GM19351 (cell line): ENCODE results near the gene NPFFR2.
"Not testable (repeated sequence)": the region's sequence is repeated elsewhere in the genome, so short reads cannot be mapped to it uniquely, and the experiment has no call there.

ENCODE experiments used
- ATAC-seq: cut with Tn5 transposase; IDR thresholded peaks from one replicate; pipeline ENCODE4 v1.9.1; 2021; ENCODE audit warnings: mild to moderate bottlenecking, moderate library complexity; ENCODE audit not compliant: unreplicated experiment

NPFFR2 gene

DNA sequence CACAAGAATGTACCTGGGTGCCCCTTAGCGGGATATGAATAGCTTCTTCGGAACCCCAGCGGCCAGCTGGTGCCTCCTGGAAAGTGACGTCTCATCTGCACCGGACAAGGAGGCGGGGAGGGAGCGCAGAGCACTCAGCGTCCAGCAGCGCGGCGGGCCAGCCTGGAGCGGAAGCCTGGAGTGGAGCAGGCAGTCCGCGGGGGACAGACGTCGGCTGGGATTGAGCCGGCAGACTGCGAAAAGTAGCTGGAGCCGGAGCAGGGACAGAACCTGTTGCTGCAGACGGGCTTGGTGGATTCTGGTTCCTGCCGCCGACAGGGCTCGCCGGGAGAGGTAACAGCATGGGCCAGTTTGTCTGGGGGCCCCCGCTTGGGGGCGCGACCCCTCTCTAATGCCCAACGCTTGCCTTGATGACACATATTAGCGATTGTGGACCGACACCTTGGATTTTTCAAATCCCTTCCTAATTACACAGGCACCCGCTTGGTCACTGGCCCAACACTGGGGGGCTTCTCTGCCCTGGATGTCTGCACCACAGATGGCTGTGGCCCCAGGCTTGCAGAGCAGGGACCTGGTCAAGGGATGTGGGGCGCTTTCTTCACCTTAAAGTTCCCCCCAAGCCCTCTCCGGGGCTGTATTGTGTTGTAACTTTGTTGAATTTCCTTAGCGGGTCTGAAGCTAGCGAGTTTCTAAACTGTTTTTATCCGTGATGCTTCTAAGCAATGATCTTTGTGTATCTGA is at the start of gene NPFFR2:
NPFFR2 (plus strand) TSS at position 133 of the 741 bp plus-strand sequence. CDS start 96,592 bp downstream, outside the sequence.
- no peak for ATAC-seq

DNA sequence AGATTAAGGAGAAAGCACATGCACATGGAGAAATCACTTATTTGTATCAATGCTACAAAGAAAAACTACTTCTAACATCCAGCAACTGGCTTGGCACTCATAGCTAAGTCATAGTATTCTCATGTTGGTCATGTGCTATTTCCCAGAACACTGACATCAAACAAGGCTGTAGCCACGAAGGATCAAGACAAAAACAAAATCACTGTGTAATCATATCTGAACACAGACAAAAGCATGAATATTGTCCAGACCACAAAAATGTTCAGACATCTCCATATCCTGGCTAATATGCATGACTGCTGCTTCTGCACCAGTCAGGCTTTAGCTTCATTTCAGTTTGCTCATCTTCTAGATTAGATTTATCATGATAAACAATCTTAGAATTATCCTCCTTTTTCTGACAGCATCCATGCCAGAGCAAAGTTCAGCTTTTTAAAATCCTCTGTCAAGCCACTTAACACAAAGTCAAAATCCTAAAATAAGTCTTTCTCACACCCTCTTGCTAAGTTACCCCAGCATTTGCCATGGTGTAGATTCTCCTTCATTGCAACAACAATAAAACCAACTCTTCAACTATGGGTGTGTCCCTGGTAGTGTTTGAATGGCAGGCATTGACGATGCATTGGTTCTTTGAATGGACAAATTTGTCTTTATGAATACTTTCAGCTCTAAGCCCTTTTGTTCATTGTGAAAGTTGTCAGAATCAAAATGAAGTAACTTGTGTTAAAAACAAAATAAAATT is 39.1 kb upstream of the NPFFR2 start:
- ATAC-seq: no peak

DNA sequence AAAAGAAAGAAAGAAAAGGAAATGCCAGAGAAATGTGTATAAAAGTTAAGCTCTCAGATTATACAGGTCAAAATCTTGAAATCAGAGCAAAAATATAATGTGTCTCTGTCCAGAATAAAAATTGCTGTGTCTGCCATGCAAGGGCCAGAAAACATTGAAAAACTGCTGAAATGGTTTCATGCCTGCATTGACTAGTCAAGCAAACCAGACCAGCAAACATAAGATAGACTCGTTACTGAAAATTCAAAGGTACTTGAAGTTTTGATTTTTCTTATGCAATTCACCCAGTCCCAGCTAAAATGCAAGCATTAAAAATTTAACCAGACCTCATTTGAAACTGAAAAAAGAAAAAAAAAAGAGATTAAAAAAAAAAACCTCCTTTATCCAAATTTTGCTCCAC is 37.2 kb upstream of the NPFFR2 start:
- ATAC-seq: no peak

DNA sequence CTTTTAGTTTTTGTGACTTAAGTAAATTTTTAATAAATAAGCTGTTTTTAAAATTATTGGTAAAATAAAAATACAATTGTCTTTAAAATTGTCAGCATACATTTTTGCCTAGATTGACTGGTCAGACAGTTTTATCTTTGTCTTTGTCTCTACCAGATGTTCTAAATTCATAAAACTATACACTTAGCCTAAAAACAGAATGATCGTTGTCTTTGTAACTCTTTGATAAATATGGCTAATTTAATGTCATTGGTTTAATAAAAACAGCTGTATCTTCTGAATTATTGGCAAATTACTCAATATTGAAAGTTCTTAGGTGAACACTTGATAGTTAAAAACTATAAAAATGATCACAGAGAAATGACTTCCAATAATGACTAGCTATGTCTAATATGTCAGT is 36.5 kb upstream of the NPFFR2 start:
- no peak for ATAC-seq

DNA sequence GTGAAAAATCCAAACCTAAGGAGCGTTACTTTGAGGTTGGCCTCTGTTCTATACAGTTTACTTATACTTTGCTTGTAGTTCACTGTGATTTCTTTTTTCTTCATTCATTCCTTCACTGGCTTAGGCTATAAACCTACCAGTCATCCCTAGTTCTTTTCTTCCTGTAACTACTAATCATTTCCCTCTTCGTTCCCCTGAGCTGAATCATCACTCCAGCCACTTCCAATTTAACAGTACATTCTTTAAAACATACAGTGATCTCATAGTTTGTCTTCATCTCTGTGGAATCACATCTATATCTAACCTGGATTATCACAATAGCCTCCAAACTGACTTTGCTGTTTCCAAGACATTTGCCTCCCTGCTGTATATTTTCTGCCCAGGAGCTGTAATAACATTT is 25.2 kb upstream of the NPFFR2 start:
- no peak for ATAC-seq

DNA sequence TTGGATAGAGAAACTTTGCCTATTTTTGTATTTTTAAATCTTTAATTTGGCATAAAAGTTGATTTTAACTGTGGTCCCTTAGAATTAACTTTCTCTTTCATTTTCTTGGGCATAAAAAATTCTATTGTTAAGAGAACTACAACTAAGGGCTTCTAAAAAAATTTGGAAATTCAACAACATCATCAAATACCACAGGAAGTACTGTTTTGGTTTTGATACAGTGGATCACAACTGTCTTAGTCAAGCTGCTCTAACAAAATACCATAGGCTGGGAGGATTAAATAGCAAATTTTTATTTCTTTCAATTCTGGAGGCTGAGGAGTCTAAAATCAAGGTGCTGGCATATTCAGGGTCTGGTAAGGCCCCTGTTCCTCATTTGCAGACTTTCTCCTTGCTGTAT is 19.9 kb upstream of the NPFFR2 start:
- ATAC-seq: no peak

DNA sequence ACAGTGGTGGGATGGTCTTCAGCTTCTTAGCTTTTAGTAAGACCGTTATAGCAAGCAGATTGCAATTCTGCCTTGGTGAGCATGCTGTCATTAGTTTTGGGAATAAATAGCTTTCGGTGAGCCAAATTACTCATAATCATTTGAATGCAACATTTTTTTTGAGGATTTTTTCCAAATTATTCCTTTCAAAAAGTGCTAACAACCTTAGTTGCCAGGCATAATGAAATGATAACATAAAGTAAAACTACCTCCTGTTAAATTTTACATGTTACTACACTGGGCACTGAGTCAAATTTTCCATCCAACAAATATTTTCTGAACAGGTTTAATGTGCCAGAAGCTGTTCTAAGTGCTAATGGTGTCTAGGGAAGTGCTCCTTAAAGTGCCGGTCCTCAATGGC is 15.8 kb upstream of the NPFFR2 start:
- ATAC-seq: no peak

DNA sequence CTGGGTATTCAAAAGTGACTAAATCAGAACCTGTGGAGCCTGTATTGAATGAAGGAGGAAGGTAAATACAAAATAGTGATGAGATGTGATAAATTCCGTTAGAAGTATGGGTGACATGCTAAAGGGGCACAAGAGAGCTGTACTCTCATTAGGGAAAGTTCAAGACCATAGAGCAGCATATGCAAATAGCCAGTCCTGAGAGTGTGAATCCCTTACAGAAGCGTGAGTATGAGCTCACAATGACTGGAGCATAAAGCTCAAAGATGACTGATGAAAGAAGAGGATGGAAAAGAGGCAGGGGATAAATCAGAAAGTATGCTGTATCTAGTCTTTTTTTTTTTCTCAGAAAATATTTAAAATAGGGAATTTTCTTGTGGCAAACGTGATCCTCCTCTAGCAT is 12.1 kb upstream of the NPFFR2 start:
- ATAC-seq: no peak

DNA sequence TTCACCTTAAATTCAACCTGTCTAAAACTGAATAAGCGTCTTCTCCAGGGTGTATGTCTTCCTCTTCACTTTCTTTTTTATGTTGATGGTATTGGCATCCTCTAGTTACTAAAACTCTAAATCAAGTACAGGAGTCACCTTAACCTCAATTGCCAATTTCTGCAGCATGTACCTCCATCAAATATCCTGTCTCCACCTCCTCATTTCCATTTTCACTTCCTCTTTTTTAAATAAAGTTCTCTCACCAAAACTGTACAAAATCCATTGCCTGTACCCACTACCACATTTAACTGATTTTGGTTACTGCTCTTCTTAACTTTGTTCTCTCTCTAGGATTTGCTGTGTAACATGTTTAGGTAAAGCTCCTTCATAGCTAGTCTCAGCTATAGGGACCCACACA is 9.2 kb upstream of the NPFFR2 start:
- peak; percentile 52 for ATAC-seq

DNA sequence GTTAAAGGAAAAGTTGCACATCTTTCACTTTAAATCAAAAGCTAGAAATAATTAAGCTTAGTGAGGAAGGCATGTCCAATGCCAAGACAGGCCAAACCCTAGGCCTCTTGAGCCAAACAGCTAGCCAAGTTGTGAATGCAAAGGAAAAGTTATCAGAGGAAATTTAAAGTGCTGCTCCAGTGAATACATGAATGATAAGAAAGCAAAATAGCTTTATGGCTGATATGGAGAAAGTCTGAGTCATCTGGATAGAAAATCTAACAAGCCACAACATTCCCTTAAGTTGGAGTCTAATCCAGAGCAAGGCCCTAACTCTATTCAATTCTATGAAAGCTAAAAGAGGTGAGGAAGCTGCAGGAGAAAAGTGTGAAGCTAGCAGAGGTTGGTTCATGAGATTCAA is 23.8 kb downstream of the NPFFR2 start:
- no peak for ATAC-seq

DNA sequence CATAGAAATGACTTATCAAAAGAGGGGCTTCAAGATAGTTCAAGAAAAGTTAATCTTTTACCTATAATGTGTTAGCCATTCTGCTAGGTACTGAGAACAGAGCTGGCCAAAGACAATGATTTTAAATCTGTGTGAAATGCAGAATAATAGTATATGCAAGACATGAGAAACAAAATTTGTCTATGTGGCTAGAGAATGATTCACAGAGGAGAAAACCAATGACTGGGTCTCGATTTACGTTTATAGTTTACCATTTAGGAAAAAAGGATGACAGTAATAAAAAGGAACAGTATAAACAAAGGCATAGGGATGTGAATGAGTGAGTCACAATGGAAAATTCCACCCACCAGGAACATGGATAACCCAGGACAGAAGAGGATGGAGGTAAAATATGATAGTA is 31.9 kb downstream of the NPFFR2 start:
- no peak for ATAC-seq

DNA sequence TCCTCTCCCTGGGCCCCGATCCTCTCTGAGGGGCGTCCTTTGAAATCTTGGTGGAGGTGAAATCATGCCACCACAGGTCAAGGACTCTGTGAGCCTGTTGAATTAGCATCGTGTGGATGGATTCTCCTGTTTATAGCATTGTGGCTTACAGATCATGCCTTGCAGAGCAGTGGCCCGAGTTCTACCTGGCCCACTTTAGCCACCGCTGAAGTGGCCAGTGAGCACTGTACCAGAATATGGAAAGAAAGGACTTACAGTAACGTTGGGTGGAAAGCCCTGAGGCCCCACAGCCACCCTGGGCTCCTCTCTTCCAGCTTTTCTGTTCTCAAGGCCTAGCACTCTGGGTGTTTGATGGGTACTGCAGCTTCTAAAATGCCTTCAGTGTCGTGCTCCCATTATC is 35.3 kb downstream of the NPFFR2 start:
- no peak for ATAC-seq

DNA sequence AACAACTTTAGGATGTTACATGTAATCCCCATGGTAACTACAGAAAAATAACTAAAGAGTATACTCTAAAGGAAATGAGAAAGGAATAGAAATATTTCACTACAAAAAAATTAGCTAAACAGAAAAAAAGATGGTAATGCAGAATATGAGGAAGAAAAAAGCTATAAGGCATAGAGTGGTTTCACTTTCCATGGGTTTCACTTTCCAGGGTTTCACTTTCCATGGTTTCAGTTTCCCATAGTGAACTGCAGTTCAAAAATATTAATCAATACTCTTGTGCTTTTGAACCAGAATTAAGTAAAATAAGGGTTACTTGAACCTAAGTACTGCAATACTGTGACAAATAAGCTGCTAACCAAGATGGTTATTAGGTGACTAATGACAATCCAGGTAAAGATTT is 42.0 kb downstream of the NPFFR2 start:
- no peak for ATAC-seq

DNA sequence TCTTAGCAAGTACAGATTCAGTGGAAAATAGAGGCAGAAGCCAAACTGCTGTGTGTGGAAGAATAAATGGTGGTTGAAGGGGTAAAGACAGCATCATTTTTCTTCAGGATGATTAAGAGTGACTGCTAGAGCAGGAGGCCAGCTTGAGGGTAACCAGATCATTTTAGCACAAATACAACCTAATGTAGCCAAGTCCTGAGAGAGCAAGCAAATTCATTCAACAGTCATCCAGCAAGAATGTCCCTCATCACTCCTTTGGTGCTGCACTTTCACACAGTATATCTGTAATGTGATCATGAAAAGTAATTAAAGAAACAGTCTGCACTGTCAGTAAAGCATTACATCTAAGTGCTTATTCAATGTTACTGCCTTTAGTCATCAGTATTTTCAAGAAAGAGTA is 44.8 kb downstream of the NPFFR2 start:
- no peak for ATAC-seq

DNA sequence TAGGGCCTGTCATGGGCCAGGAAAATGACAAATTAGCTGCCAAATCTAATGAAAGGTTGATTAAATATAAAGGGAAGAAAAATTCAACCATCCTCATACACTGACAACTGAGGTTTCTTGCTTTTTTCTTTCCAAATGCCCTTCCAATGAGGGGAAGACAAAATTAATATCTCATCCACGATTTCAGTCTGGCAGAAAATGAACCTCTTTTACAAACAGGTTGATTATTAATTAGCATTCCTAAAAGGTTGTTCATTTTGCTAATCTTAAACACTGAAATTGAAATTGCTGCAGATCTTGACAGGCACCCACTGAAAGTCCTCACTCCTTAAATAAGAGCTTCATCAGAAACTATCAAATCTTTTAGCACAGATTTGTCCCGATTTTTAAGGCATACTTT is 45.5 kb downstream of the NPFFR2 start:
- ATAC-seq: no peak

DNA sequence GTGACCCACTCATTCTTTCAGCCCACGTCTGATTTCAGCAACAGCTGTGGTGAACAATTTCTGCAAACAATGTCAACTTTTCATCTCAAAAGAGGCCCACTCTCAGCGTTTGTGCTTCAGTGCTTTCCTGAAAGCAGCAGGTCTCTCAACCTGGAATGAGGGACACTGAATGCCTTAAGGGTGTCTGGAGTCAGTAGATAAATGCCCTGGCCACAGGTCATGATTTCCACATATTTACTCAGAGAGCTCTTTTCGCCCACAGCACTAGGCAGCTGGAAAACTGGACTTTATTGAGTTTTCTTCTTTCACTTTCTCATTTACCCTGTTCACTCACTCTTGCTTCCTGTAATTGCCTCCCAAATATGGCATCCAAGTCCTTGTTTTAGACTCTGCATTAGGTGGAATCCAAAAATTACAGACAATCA is 52.8 kb downstream of the NPFFR2 start:
- peak; percentile 78 for ATAC-seq

DNA sequence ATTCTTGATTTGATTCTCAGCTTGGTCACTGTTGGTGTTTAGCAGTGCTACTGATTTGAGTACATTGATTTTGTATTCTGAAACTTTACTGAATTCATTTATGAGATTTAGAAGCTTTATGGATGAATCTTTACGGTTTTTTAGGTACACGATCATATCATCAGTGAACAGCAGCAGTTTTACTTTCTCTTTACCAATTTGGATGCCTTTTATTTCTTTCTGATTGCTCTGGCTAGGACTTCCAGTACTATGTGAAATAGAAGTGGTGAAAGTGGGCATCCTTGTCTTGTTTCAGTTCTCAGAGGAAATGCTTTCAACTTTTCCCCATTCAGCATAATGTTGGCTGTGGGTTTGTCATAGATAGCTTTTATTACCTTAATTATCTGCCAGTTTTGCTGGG is 58.8 kb downstream of the NPFFR2 start:
- not testable (repeated sequence) for ATAC-seq

DNA sequence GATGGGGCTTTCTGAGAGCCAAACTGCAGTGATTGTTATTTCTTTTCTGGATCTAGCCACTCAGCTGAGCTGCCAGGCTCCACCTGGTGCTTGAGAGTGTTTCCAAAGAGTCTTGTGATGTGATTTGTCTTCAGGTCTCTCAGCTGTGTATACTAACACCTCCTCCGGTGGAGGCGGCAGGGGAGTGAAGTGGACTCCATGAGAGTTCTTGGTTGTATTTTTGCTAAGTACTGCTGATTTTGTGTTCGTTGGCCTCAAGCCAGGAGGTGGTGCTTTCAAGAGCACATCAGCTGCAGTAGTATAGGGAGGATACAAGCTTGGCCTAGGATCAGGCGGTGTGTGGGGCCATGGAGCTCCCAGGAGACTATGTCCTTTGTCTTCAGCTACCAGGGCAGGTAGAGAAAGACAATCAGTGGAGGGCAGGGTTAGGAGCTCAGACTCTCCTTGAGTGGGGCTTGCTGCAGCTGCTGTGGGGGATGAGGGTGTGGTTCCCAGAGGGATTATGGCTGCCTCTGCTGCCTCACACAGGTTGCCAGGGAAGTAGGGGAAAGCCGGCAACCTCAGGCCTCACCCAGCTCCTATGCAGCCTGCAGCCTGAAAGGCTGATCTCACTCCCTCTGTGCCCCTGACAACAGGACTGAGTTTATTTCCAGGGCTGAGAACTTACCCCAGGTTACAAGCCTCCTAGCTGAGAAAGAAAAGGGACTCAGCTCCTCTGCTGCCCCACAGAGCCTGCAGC is 62.4 kb downstream of the NPFFR2 start:
- no peak for ATAC-seq

DNA sequence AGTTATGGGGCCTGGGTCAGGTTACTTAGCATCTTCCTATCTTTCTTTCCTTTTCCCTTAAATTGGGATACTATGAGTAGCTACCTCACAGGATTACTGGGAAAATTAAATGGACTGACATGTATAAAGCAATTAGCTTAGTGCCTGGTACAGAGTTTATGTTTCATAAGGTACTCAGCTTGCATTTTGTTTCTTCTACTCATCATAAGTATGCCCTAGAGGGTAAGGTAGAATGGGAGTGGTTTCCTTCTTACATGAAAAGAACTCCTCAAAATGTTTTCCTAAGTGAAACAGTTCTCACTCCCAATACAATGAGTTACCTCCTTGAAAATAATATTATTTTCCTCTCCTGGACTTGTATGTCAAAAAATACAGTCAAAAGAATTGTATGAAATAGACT is 75.7 kb downstream of the NPFFR2 start:
- ATAC-seq: no peak

DNA sequence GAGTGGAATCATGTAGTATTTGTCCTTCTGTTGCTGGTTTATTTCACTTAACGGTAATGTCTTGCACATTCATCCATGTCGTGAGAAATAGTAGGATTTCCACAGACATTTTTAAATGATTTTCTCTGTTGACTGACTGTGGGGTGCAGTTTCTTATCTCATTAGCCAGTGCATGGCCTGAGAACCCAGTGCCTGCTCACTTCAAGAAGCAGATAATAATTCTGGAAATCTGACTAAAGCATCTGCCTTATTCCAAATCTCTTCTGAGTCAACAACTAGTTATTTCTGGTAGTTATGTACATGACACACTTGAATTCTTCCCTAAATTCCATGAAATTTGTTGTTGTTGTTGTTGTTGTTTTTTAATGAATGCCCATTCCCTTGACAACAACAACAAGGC is 77.6 kb downstream of the NPFFR2 start:
- no peak for ATAC-seq

DNA sequence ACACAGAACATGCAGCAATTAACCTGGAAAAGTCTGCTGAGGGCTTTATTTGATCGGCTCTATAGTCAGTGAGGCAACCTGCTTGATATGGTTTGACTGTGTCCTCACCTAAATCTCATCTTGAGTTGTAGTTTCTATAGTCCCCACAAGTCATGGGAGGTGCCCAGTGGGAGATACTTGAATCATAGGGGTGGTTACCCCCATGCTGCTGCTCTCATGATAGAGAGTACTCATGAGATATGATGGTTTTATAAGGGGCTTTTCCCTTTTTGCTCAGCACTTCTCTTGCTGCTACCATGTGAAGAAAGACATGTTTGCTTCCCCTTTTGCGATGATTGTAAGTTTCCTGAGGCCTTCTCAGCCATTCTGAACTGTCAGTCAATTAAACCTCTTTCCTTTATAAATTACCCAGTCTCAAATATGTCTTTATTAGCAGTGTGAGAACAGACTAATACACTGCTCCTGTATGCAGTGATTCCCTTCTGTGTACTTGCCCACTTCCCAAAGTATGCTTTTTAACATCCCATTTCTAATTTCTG is 78.2 kb downstream of the NPFFR2 start:
- ATAC-seq: no peak

DNA sequence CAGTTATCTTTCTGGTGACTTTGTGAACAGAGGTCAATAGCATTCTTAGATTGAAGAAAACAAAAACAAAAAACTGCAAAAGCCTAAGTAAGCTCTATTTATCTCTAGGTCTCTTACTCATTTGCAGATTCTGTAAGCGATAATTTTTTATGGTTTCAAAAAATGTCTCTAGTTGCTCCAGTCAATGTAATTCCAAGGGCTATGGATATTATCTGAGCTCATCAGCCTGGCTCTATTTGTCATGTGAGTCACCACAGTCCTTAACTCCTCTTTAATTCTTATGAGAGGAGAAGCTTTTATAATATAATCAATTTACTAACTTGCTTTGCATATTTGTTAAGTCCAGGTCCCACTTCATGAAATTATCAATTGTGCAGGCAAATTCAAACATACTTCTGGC is 79.1 kb downstream of the NPFFR2 start:
- no peak for ATAC-seq
